Ovary (tissue), 9 donors: ENCODE measurements around the gene PTPRN2. TPM values are rescaled to one million over a fixed set of nuclear protein-coding genes. Genes with fewer than 3 reads are reported as not detected.
A peak's percentile ranks its signal among the peaks of the same experiment; 100 is the strongest.

Experiments used
- DNase-seq, 5 donors: peaks; one replicate each; pipeline ENCODE4 v3.0.0-alpha.2; 2019 to 2020
- H3K27ac ChIP-seq, 2 donors: fragments of 200-600 bp; one replicate each; pipeline versions ENCODE4 v1.5.1 to v1.8.0; 2019 to 2022
- H3K27me3 ChIP-seq: fragments of 200-600 bp; one replicate; pipeline ENCODE4 v1.8.0; 2022
- H3K36me3 ChIP-seq: fragments of 200-600 bp; sonication (generic); one replicate; pipeline ENCODE4 v1.5.1; 2019
- H3K4me1 ChIP-seq: one replicate; pipeline ENCODE4 v1.8.1; 2013; ENCODE audit warnings: mild to moderate bottlenecking, moderate library complexity; ENCODE audit not compliant: insufficient read depth
- H3K4me3 ChIP-seq: fragments of 200-600 bp; sonication (generic); one replicate; pipeline ENCODE4 v1.5.1; 2017
- H3K9me3 ChIP-seq, 2 donors: fragments of 200-600 bp in 1 of 2; sonication (generic) in 1 of 2; one replicate each; pipeline versions ENCODE4 v1.5.1 to v1.8.1; 2013 to 2019; ENCODE audit warnings: mild to moderate bottlenecking in 1 of 2, moderate library complexity in 1 of 2
- CTCF ChIP-seq, 3 donors: fragments of 450-650 bp in 2 of 3; fragments of 200-600 bp in 1 of 3; IDR thresholded peaks; one replicate each; pipeline versions ENCODE4 v1.5.1 to v1.8.0; 2016 to 2022; ENCODE audit warnings: antibody characterized with exemption in 3 of 3, mild to moderate bottlenecking in 1 of 3
- EP300 ChIP-seq: sonication (generic); formaldehyde crosslinking; IDR thresholded peaks from one replicate; pipeline ENCODE4 v1.6.1; 2017; ENCODE audit warnings: antibody characterized with exemption
- POLR2A ChIP-seq: fragments of 450-650 bp; IDR thresholded peaks from one replicate; pipeline ENCODE4 v1.6.1; 2017; ENCODE audit warnings: antibody characterized with exemption, mild to moderate bottlenecking, moderate library complexity
- WGBS, 3 donors: extraction: QIAGEN DNeasy Blood & Tissue Kit in 1 of 3; methylation state at CpG; one replicate each; pipeline versions ENCODE4 v1.1.5 to v1.1.7; 2013 to 2017; 5-methylcytosine and 5-hydroxymethylcytosine counted together
- intact Hi-C, 4 donors: fragments of 100-400 bp; cut with DNase I; formaldehyde crosslinking; loops; one replicate each; pipeline versions ENCODE4 v1.11.0 to v1.15.1; 2022 to 2023
- polyA plus RNA-seq, 2 donors: library from polyadenylated mRNA; stranded (reverse); fragments of 200-250 nt in 1 of 2; fragments of 350-450 nt in 1 of 2; fragmentation: Illumina TruSeq in 1 of 2; extraction: RNeasy Lipid Tissue Mini Kit (QIAGEN cat#74804) in 1 of 2; gene quantifications; one replicate each; pipeline ENCODE4 v1.2.3, GENCODE V29; 2013 to 2014
- total RNA-seq, 7 donors: library from RNA; depleted of rRNA in 2 of 7; stranded (reverse); fragments of >200 nt in 2 of 7; fragmentation: NEBNext Ultra II Directional in 3 of 7; extraction: Animal tissue kit (Norgen Biotek cat#: 25700) in 3 of 7; gene quantifications; one replicate each; pipeline versions ENCODE4 v1.1.0 to v1.2.4, GENCODE V29; 2016 to 2023
- donor health status: DM: no; HTN: no; CAD: no; lungs with moderate emphysema.
- donor health status: DM: no; HTN: no; CAD: no.
- donor health status: Bipolar disorder and iron deficiency.
- donor health status: DM: yes; HTN: yes; CAD: no.
- donor health status: DM: no; HTN: no; CAD: no.
- donor health status: DM: yes; HTN: yes; CAD: no.

PTPRN2 gene
- total and polyA plus RNA-seq, 9 donors: 3.5 to 11.1 (median 5.9) TPM

GRCh38 chr7:158549616-158550393 is 37.8 kb downstream of the PTPRN2 start:
- Histone ChIP-seq H3K27ac (no peak overlapping the region), H3K9me3 (no peaks in the 10 kb centered on the region), H3K4me3 (no peak overlapping the region), H3K4me1 (peaks cover 2% of the 10 kb centered on the region), H3K27me3 (no peaks in the 10 kb centered on the region), H3K36me3 (no peaks in the 10 kb centered on the region)
- TF ChIP-seq POLR2A (no peak), EP300 (no peak), CTCF (IDR thresholded peaks at IDR 0.05) (no peak)
- DNase-seq: peak in 1 of 5 donors; percentile 33
- 54 to 74% (median 60%) methylated on average over 36 of the region's 36 CpGs for WGBS, 3 donors
- intact Hi-C loops: no loop called here

GRCh38 chr7:158549176-158549615 is 38.4 kb downstream of the PTPRN2 start:
- no peaks in the 10 kb centered on the region for H3K27me3 ChIP-seq
- H3K4me3 ChIP-seq: no peak overlapping the region
- no peaks in the 10 kb centered on the region for H3K36me3 ChIP-seq
- no peak overlapping the region for H3K27ac ChIP-seq
- intact Hi-C loops: no loop called here
- TF ChIP-seq CTCF (IDR thresholded peaks at IDR 0.05) (no peak), POLR2A (no peak)
- 22 to 50% (median 40%) methylated on average over 22 of the region's 22 CpGs for WGBS, 3 donors
- peak in 1 of 5 donors; percentile 40 for DNase-seq
- no peaks in the 10 kb centered on the region for H3K9me3 ChIP-seq
- peaks cover 2% of the 10 kb centered on the region for H3K4me1 ChIP-seq

- peaks cover 2% of the 10 kb centered on the region for H3K4me1 ChIP-seq
- intact Hi-C loops: no loop called here
- no peak for DNase-seq
- H3K9me3 ChIP-seq: no peaks in the 10 kb centered on the region
- TF ChIP-seq POLR2A (no peak), EP300 (no peak), CTCF (IDR thresholded peaks at IDR 0.05) (no peak)
- no peaks in the 10 kb centered on the region for H3K27me3 ChIP-seq
- no peaks in the 10 kb centered on the region for H3K36me3 ChIP-seq
- WGBS, 3 donors: 67 to 84% (median 82%) methylated on average over 14 of the region's 14 CpGs
- no peak overlapping the region for H3K4me3 ChIP-seq
- no peak overlapping the region for H3K27ac ChIP-seq
These were observed 38.9 kb downstream of the PTPRN2 start for GRCh38 chr7:158548726-158549125.

GRCh38 chr7:158547817-158548216 is 39.8 kb downstream of the PTPRN2 start:
- H3K27ac ChIP-seq: no peak overlapping the region
- intact Hi-C loops: no loop called here
- no peaks in the 10 kb centered on the region for H3K9me3 ChIP-seq
- H3K4me3 ChIP-seq: no peak overlapping the region
- no peak for DNase-seq
- H3K36me3 ChIP-seq: no peaks in the 10 kb centered on the region
- TF ChIP-seq EP300 (no peak), POLR2A (no peak), CTCF (IDR thresholded peaks at IDR 0.05) (no peak)
- WGBS, 3 donors: 70 to 84% (median 75%) methylated on average over 9 of the region's 9 CpGs
- H3K27me3 ChIP-seq: no peaks in the 10 kb centered on the region
- H3K4me1 ChIP-seq: peaks cover 2% of the 10 kb centered on the region
